G401 (cell line): ENCODE results near the gene GADD45G. TPM values are rescaled to one million over a fixed set of nuclear protein-coding genes. Genes with fewer than 3 reads are reported as not detected.
A peak's percentile ranks its signal among the peaks of the same experiment; 100 is the strongest.

Experiments used
- DNase-seq: peaks from one replicate; pipeline ENCODE4 v3.0.0-alpha.2; 2015; ENCODE audit warnings: low spot score
- in situ Hi-C: cut with HindIII; loops from 2 replicates; pipeline ENCODE4 v1.10.0; 2016; ENCODE audit warnings: low sequenced_read_pairs, mixed read lengths
- total RNA-seq: library from RNA; depleted of rRNA; stranded (reverse); fragments of >200 nt; shearing (Covaris generic); gene quantifications from 2 replicates; pipeline ENCODE4 v1.2.3, GENCODE V29; 2014

GADD45G gene
- total RNA-seq, 1 experiment from 2014 or later: not detected

DNA sequence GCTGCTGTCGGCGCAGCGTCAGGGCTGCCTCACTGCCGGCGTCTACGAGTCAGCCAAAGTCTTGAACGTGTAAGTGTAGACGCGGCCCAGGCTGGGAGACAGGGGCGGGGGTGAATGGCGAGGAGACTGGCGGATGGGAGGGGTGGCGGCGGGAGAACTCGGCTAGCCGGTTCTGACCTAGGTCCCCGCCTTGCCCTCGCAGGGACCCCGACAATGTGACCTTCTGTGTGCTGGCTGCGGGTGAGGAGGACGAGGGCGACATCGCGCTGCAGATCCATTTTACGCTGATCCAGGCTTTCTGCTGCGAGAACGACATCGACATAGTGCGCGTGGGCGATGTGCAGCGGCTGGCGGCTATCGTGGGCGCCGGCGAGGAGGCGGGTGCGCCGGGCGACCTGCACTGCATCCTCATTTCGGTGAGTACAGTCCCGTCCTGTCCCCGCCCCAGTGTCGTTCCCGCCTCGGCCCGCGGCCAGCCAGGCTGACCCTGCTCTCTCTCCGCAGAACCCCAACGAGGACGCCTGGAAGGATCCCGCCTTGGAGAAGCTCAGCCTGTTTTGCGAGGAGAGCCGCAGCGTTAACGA, 745 bp downstream of the GADD45G start:
- DNase-seq: peak; percentile 60
- in situ Hi-C loops: loop anchor here (10.0 kb wide), 1 partner anchor 499 kb away; no protein-coding TSS in a partner anchor

- DNase-seq: peak; percentile 73
- in situ Hi-C loops: loop anchor here (10.0 kb wide), 1 partner anchor 499 kb away; no protein-coding TSS in a partner anchor
Measured at GRCh38 chr9:89606049-89606623, 1.3 kb downstream of the GADD45G start.

- peak; percentile 72 for DNase-seq
- in situ Hi-C loops: loop anchor here (10.0 kb wide), 1 partner anchor 498 kb away; no protein-coding TSS in a partner anchor
Measured at GRCh38 chr9:89606624-89607311, 2.0 kb downstream of the GADD45G start.

- in situ Hi-C loops: loop anchor here (10.0 kb wide), 1 partner anchor 496 kb away; no protein-coding TSS in a partner anchor
- DNase-seq: peak; percentile 64
Measured at GRCh38 chr9:89608641-89609335, 4.0 kb downstream of the GADD45G start.

- DNase-seq: peak; percentile 28
- in situ Hi-C loops: loop anchor here (10.0 kb wide), 1 partner anchor 495 kb away; no protein-coding TSS in a partner anchor
Measured at GRCh38 chr9:89609426-89610006, 4.7 kb downstream of the GADD45G start.

DNA sequence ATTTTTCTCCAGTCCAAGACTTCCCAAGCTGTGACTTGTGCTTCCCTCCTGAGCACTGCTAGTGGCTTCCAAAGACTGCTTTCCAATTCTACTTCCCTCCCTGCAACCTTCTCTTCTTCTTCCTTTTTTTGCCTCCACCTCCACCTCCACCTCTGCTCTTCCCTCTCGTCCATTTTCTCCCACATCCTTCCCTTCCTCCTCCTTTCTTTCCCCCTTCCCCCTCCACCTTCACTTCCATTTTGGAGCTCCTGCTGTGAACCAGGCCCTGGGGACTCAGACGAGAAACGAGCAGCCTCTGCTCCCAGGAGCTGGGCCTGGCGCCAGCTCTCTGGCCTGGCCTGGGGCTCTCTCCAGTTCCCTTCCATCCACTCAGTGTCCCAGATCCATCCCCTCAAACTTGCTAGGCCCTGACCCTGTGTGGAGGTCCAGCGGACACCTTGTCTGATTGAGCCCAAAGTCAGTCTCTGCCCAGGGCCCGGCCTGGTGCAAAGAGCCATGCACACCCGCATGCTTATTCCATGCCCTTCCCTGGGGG, 5.6 kb downstream of the GADD45G start:
- no peak for DNase-seq

GRCh38 chr9:89611425-89611824, 6.6 kb downstream of the GADD45G start:
- in situ Hi-C loops: no loop called here
- DNase-seq: no peak

More for the DNA sequence above, 5.6 kb downstream of the GADD45G start:
- in situ Hi-C loops: no loop called here

DNA sequence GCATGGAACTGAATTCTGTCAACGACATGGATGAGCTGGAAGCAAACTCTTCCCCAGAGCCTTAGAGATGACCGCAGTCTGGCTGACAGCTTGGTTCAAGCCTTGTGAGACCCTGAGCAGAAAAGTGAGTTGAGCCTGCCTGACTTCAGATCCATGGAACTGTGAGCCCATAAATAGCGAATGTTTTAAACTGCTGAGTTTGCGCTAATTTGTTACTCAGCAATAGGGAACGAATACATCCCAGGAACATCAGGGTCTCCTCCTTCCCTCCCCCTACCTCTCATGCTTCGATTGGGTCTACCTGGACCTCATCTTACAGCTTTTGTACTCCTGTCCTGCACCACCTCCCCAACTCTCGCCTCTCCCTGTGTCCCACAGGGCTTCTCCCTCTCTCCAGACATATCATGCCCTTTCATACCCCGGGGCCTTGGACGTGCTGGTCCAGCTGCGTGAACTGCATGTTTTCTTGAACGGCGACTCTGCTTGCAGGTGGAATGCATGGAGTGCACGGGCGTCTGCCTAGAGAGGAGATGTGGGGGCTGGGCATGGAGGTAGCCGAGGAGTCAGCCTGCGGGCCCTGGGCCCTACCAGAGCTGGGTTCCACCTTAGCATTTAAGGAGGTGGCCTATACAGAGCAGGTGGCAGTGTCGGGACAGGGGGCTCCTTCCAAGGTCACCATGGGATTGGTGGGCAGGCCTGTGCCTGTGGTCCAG, 7.9 kb downstream of the GADD45G start:
- in situ Hi-C loops: no loop called here
- no peak for DNase-seq

DNA sequence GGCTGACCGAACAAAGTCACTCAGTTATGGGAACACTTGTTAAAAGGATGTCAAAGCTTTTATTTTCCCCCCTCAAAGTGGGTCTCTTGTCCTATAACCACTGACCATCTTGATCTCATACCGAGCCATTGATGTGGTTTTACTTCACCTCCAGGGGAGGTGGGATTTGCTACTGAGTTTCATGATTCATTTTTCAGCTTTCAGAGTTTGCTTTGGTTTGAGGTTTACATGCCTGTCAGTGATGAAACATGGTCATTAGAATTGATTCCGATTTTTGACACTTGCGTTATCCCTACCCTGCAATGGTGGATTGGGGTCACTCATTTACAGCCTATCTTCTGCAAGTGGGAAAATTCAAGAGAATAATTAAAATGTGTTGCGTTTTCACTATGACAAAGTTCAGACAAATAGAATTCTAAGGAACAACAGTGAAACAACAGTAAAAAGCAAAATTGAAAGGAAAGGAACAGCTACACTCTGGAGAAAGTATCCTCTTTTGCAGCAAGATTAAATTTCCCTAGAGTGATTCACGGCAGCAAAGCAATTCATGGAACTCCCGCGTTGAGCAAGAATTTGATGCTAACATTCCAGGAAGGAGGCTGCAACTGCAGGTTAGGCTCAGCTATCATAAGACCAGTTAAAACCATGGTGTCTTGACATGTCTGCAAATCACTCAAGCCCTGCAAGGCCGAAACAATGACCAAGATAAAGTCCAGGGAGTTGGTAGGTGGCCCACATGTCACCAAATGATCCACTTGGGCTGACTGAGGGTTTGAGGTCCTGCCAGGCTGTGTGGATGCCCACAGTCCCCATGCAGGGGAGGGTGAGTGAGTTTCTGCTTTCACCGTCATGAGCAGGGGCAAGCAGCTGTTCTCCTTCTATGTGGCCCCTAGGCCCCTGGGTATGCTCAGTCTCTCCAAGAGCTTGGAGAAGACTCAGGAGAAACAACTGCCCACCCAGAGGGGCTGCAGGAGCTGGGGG, 9.4 kb downstream of the GADD45G start:
- in situ Hi-C loops: no loop called here

GRCh38 chr9:89615661-89616060, 10.8 kb downstream of the GADD45G start:
- in situ Hi-C loops: no loop called here

More for the DNA sequence above, 9.4 kb downstream of the GADD45G start:
- no peak for DNase-seq

DNA sequence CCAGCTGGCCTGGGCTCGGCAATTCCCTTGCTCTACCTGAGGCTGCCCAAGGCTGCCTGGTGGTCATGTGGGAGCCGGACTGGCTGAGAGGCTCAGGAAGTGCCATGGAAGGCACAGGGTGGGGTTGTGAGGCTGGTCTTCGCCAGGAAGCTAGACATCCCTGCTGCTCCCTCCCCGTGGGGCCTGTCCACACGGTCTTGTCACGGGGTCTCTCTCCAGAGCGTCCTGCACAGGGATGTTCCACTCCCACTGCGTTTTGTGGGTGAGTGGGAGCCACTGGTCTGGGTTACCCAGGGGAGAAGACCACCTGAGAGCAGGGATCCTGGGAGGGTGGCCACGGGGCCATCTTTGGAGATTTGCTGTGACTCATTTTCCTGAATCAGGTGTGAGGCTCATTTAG, 11.6 kb downstream of the GADD45G start:
- DNase-seq: no peak
- in situ Hi-C loops: no loop called here

More at GRCh38 chr9:89615661-89616060, 10.8 kb downstream of the GADD45G start:
- DNase-seq: no peak

- no peak for DNase-seq
- in situ Hi-C loops: no loop called here
Measured at GRCh38 chr9:89617978-89618377, 13.2 kb downstream of the GADD45G start.

DNA sequence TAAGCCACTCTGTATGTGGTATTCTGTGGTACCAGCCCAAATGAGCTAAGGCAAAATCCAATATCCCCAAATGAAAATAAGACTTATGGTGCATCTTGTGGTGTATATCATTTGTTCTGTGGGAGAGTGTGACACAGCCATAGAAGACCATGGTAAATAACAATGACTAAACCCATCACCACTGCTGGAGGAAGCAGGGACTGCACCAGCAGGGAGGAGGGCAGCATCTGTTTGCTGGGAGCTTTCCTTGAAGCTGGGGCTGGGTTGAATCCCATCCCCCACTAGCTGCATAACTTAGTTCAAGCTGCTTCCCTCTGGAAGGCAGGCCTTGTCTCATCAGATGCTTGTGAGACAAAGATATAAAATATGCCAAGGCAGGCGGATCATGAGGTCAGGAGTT, 14.2 kb downstream of the GADD45G start:
- in situ Hi-C loops: no loop called here
- DNase-seq: no peak

DNA sequence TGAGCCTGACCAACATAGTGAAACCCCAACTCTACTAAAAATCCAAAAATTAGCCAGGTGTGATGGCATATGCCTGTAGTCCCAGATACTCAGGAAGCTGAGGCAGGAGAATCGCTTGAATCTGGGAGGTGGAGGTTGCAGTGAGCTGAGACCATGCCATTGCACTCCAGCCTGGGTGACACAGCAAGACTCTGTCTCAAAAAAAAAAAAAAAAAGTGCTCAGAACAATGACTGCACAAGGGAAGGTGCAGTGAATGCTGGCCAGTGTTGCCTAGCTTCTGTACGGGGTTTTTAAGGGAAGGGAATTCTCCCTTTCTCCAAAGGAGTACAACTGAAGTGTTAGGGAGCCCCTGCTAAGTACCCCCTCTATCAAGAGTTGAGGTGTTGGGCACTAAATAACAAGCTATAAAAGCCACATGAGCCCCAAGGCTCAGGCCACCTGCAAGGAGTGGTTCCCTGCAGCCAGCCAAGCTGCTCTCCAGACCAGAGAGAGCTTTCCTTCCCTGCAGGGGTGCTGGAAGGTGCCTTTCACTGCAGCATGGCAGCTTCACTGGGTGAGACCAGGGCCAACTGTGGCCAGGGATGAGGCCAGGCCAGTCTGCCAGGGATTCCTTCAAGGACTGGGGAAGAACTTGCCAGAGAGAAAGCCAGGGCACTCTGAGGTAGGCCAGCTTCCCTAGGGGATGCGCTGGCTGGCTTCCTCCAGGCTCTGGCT, 14.8 kb downstream of the GADD45G start:
- DNase-seq: peak; percentile 90
- in situ Hi-C loops: no loop called here

DNA sequence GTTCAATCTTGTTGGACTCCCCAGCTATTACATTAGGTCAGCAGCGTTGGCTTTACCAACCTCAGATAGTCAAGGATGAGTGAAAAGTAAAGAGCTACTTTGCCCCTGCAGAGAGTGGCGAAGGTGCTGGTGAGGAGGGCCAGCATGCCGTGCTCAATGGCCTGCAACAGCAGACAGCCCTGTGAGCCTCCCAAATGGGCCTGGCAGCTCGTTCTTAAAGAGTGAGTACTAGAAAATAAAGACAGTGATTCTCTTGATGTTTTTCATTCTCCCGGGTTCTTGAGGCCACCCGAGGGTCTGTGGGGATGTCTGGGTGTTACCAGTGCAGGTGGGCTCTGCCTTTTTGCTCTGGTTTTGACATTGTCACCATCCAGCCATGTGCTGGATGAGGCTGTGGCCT, 16.2 kb downstream of the GADD45G start:
- in situ Hi-C loops: no loop called here
- DNase-seq: no peak

- DNase-seq: no peak
- in situ Hi-C loops: no loop called here
Measured at GRCh38 chr9:89621676-89622075, 16.9 kb downstream of the GADD45G start.
